ENCODE data around the gene HDAC9. TPM values are rescaled to one million over a fixed set of nuclear protein-coding genes. Genes with fewer than 3 reads are reported as not detected.

Gene HDAC9
- total and polyA plus RNA-seq, 8 donors, result 1.3 to 12.3 (median 3.5) TPM

DNA sequence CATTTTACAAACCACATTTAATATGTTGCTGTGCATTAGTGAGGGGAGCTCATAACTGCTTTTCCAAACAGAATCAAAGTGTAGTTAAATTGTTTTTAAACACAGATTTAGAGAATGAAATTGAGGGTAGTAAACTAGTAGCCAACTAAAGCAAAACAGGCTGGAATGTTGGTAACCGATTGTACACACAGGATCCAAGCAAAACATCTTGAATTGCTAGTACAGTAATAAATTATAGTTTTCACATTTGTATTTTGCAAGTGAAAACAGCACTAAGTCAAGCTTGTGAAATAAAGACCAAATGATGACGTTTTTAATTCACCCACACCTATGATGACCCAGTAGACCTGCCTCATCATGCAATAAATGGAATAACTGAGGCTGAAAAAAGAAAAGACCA lies 198.3 kb downstream of the HDAC9 start:
- TF ChIP-seq, protein P1, sequence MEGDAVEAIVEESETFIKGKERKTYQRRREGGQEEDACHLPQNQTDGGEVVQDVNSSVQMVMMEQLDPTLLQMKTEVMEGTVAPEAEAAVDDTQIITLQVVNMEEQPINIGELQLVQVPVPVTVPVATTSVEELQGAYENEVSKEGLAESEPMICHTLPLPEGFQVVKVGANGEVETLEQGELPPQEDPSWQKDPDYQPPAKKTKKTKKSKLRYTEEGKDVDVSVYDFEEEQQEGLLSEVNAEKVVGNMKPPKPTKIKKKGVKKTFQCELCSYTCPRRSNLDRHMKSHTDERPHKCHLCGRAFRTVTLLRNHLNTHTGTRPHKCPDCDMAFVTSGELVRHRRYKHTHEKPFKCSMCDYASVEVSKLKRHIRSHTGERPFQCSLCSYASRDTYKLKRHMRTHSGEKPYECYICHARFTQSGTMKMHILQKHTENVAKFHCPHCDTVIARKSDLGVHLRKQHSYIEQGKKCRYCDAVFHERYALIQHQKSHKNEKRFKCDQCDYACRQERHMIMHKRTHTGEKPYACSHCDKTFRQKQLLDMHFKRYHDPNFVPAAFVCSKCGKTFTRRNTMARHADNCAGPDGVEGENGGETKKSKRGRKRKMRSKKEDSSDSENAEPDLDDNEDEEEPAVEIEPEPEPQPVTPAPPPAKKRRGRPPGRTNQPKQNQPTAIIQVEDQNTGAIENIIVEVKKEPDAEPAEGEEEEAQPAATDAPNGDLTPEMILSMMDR (IDR thresholded peaks at IDR 0.05), result no peak
- no peak overlapping the region for H3K4me3 ChIP-seq
- H3K36me3 ChIP-seq, result no peaks in the 10 kb centered on the region
- DNase-seq, result no peak
- WGBS, 2 donors, result 47 to 57% methylated on average over 2 of the region's 2 CpGs
- H3K27me3 ChIP-seq, result no peaks in the 10 kb centered on the region
- intact Hi-C loops (cut with DNase I), result no loop called here
- H3K27ac ChIP-seq, result no peak overlapping the region
- H3K4me1 ChIP-seq, result no peaks in the 10 kb centered on the region
- no peaks in the 10 kb centered on the region for H3K9me3 ChIP-seq
- no peak for ATAC-seq
- no peak for FAIRE-seq

DNA sequence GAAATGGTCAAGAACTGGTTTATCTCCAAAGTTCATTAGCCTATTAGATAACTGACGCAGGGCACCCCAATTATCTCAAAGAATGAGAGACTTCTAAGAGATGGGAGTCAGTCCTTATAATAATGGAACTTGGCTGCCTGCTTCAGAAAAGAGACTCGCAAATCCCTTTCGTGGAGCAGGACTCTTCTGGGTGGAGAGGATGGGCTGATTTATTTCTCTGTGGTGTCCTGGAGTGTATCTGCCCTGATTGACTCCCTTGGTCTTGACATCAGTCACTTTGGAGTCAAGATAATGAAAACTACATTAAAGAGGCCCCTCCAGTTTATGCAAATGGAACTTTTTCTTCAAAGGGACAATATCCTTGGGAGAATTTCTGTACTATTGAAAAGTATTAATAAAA lies 198.9 kb downstream of the HDAC9 start:
- no peak for DNase-seq
- WGBS, 2 donors, result 72 to 84% methylated on average over 3 of the region's 3 CpGs
- FAIRE-seq, result no peak
- intact Hi-C loops (cut with DNase I), result no loop called here
- ATAC-seq, result no peak
- Histone ChIP-seq H3K4me3 (no peak overlapping the region), H3K27me3 (no peaks in the 10 kb centered on the region), H3K9me3 (no peaks in the 10 kb centered on the region), H3K36me3 (no peaks in the 10 kb centered on the region), H3K27ac (no peak overlapping the region), H3K4me1 (no peaks in the 10 kb centered on the region)
- TF ChIP-seq, protein P1 (IDR thresholded peaks at IDR 0.05), result no peak

DNA sequence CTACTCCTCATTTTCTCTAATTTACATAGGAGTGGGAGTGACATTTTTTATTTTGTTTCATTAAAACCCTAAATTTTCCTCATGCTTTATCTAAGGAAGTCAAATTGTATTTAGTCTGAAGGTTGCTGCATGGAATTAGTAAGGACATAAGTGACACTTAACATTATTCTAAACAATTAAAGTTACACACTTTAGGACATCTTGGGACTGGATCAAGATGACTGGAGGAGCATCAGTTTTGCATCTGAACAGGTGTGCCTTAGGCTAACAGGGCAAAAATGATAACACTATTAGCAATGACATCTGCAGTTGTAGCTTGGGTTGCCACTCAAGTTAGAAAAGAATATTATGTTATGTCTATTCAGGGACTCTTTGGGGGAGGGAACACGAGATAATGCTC lies 199.4 kb downstream of the HDAC9 start:
- no peaks in the 10 kb centered on the region for H3K36me3 ChIP-seq
- no peak overlapping the region for H3K27ac ChIP-seq
- H3K27me3 ChIP-seq, result no peaks in the 10 kb centered on the region
- WGBS, 2 donors, result 19 to 72% methylated on average over 1 of the region's 1 CpG
- no peak overlapping the region for H3K4me3 ChIP-seq
- FAIRE-seq (no peak), DNase-seq (no peak), ATAC-seq (no peak)
- intact Hi-C loops (cut with DNase I), result no loop called here
- TF ChIP-seq, protein P1 (IDR thresholded peaks at IDR 0.05), result no peak
- no peaks in the 10 kb centered on the region for H3K9me3 ChIP-seq
- H3K4me1 ChIP-seq, result no peaks in the 10 kb centered on the region

DNA sequence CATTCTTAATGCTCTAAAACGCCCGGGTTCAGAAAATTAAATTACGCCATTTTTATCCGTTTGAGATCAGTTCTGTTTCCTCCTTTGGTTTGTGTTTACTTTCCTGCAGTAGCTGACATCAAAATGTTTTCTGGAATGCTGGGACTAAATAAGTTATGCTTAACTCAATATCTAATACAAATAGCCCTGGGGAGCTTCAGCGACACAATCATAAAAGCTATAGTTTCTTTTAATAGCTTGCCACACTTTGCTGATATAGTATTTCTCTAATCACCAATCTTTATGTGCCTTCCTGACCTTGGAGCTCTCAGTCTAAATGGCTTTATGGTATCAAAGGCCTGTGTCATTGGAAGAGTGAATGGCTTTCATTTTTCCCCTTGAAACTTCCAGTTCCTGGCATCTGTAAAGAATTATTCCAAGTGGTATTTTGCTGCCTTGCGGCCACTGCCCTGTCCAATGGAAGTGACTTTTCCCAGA lies 202.7 kb downstream of the HDAC9 start:
- ATAC-seq, result no peak
- no peaks in the 10 kb centered on the region for H3K9me3 ChIP-seq
- no peak for FAIRE-seq
- 44 to 61% methylated on average over 6 of the region's 6 CpGs for WGBS, 2 donors
- intact Hi-C loops (cut with DNase I), result no loop called here
- no peak overlapping the region for H3K4me3 ChIP-seq
- TF ChIP-seq, protein P1 (IDR thresholded peaks at IDR 0.05), result no peak
- no peaks in the 10 kb centered on the region for H3K4me1 ChIP-seq
- no peaks in the 10 kb centered on the region for H3K27me3 ChIP-seq
- H3K27ac ChIP-seq, result no peak overlapping the region
- no peaks in the 10 kb centered on the region for H3K36me3 ChIP-seq
- no peak for DNase-seq

DNA sequence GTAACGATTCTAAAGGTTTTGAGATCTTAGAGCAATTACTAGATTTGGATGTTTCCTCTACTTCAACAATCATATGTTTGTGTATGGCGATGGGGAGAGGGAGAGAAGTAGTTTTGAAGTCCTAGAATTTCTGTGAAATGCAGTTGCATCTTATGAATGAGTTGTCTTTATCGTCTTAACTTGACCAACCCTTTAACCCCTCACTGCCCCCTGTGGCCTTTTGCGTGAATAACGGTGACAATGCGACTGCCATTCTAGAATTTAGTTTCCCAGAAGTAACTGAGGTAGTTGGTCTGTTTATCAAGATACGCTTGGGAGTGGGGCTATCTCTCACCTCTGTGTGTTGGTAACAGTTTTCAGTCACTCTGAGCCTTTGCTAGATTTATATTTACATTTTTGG lies 204.6 kb downstream of the HDAC9 start:
- TF ChIP-seq, protein P1 (IDR thresholded peaks at IDR 0.05), result no peak
- Histone ChIP-seq H3K27me3 (no peaks in the 10 kb centered on the region), H3K9me3 (no peaks in the 10 kb centered on the region), H3K4me1 (no peaks in the 10 kb centered on the region), H3K36me3 (no peaks in the 10 kb centered on the region), H3K27ac (no peak overlapping the region), H3K4me3 (no peak overlapping the region)
- intact Hi-C loops (cut with DNase I), result no loop called here
- WGBS, 2 donors, result 57 to 63% methylated on average over 7 of the region's 7 CpGs
- no peak for FAIRE-seq
- no peak for ATAC-seq
- no peak for DNase-seq

Data from pancreas (tissue), 10 donors.